Glutamatergic neuron (in vitro differentiated cells): Measurements from ENCODE around the gene CKAP4. TPM values are rescaled to one million over a fixed set of nuclear protein-coding genes. Genes with fewer than 3 reads are reported as not detected.

Experiments used
- DNase-seq: peaks from one replicate; pipeline ENCODE4 v3.0.0; 2022
- H3K27ac Mint-ChIP-seq: one replicate; pipeline ENCODE4 v1.8.0; 2020; ENCODE audit warnings: mild to moderate bottlenecking, mixed read lengths, inconsistent platforms; ENCODE audit not compliant: unreplicated experiment
- H3K27me3 Mint-ChIP-seq: one replicate; pipeline ENCODE4 v1.8.0; 2020; ENCODE audit warnings: mild to moderate bottlenecking, moderate library complexity, mixed read lengths, inconsistent platforms; ENCODE audit not compliant: unreplicated experiment
- H3K36me3 Mint-ChIP-seq: one replicate; pipeline ENCODE4 v1.8.0; 2020; ENCODE audit warnings: mild to moderate bottlenecking, mixed read lengths, inconsistent platforms; ENCODE audit not compliant: unreplicated experiment
- H3K4me1 Mint-ChIP-seq: one replicate; pipeline ENCODE4 v1.8.0; 2020; ENCODE audit warnings: mild to moderate bottlenecking, low read depth, mixed read lengths, inconsistent platforms; ENCODE audit not compliant: unreplicated experiment
- H3K4me3 Mint-ChIP-seq: one replicate; pipeline ENCODE4 v1.8.0; 2020; ENCODE audit warnings: mild to moderate bottlenecking, mixed read lengths, inconsistent platforms; ENCODE audit not compliant: unreplicated experiment
- H3K9me3 Mint-ChIP-seq: one replicate; pipeline ENCODE4 v1.8.0; 2020; ENCODE audit warnings: mild to moderate bottlenecking, moderate library complexity, mixed read lengths, inconsistent platforms; ENCODE audit not compliant: unreplicated experiment
- total RNA-seq: library from RNA; stranded (reverse); fragmentation: NEBNext Ultra II Directional; extraction: Animal tissue kit (Norgen Biotek cat#: 25700); gene quantifications from one replicate; pipeline ENCODE4 v1.2.1, GENCODE V29; 2021; ENCODE audit not compliant: unreplicated experiment
- TF ChIP-seq, protein P1 (sequence below): fragments of 200-600 bp; sonication (generic); IDR thresholded peaks from one replicate; pipeline ENCODE4 v1.5.0; 2021; ENCODE audit not compliant: partially characterized antibody, unreplicated experiment

CKAP4 gene
- total RNA-seq, 1 donor from 2014 or later, result 87.0 TPM

DNA sequence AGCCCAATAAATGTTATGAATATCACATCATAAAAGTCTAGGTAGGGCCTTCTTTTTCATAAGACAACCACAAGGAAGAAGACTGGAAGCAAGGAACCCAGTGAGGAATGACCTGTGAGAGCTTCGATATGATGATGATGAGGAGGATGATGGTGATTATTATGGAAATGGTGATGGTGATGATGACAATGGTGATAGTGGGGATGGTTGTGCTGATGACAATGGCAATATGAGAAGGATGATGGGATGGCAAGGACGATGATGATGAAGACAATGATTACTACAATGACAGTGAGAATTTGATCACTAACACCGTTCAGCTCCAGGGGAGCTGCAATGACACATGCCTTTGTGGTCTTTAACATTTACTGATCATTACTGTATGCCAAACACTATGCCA lies 7.7 kb upstream of the CKAP4 start:
- no peak overlapping the region for H3K27ac Mint-ChIP-seq
- peaks cover 6% of the 10 kb centered on the region for H3K27me3 Mint-ChIP-seq
- TF ChIP-seq, protein P1, sequence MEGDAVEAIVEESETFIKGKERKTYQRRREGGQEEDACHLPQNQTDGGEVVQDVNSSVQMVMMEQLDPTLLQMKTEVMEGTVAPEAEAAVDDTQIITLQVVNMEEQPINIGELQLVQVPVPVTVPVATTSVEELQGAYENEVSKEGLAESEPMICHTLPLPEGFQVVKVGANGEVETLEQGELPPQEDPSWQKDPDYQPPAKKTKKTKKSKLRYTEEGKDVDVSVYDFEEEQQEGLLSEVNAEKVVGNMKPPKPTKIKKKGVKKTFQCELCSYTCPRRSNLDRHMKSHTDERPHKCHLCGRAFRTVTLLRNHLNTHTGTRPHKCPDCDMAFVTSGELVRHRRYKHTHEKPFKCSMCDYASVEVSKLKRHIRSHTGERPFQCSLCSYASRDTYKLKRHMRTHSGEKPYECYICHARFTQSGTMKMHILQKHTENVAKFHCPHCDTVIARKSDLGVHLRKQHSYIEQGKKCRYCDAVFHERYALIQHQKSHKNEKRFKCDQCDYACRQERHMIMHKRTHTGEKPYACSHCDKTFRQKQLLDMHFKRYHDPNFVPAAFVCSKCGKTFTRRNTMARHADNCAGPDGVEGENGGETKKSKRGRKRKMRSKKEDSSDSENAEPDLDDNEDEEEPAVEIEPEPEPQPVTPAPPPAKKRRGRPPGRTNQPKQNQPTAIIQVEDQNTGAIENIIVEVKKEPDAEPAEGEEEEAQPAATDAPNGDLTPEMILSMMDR, result no peak
- H3K4me1 Mint-ChIP-seq, result peaks cover 16% of the 10 kb centered on the region
- no peak for DNase-seq
- H3K9me3 Mint-ChIP-seq, result peaks cover 7% of the 10 kb centered on the region
- no peak overlapping the region for H3K4me3 Mint-ChIP-seq
- H3K36me3 Mint-ChIP-seq, result peaks cover 5% of the 10 kb centered on the region

DNA sequence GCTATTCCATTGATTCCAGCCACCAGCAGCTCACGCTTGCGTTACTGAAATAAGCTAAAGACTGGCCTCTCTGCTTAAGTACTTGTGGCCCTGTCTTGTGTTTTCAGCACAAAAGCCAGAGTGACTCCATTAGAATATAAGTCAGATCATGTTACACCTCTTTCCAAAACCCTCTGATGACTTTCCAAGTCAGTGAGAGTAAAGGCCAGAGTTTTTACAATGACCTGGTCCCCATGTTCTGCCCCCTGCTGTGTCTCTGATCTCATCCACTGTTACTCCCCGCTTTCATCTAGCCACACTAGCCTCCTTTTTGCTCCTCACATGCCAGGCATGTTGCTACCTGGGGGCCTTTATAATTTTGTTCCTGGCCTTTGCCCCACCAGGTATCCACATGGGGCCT lies 6.9 kb upstream of the CKAP4 start:
- Mint-ChIP-seq H3K9me3 (peaks cover 7% of the 10 kb centered on the region), H3K36me3 (peaks cover under 1% of the 10 kb centered on the region)
- DNase-seq, result no peak

DNA sequence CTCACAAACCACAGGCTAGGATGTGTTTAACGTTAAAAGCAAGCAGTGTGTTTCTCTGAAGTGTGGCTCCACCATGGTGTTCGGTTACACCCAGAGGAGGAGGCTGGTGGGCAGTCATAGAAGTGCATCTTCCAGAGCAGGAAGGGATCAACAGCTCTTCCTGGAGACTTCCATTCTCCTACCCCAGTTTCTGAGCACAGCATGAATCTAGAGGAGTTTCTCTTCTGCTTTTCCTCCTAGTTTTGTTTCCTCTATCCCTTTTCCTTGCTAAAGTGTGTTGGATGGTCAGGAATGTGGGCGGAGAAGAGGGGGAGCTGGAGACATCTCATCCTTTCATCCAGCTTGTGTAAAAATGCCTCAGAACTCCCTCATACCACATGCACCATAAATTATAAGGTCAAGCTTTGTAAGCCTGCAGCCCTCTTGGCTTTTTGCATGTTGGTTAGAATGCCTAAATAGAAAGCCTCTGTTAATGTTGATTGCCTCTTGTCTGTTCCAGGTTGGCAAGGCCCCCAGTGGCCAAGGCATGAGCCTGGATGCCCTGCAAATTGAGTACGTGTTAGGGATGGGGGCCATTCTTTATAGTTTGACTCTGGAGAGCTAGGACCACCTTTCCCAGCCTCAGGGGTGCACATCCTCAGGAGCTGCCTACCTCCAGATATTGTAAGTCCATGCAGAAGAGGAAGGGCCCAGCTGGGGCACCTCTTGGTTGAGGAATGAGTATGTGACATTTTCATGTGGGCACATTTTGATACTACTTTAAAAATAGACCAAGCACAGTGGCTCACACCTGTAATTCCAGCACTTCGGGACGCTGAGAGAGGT lies 4.0 kb upstream of the CKAP4 start:
- H3K4me1 Mint-ChIP-seq, result peaks cover 24% of the 10 kb centered on the region
- peaks cover 17% of the 10 kb centered on the region for H3K9me3 Mint-ChIP-seq
- TF ChIP-seq, protein P1, result no peak
- DNase-seq, result no peak
- H3K4me3 Mint-ChIP-seq, result peak overlapping the region; percentile 25
- H3K27me3 Mint-ChIP-seq, result peaks cover 6% of the 10 kb centered on the region
- peak overlapping the region; percentile 82 for H3K27ac Mint-ChIP-seq
- H3K36me3 Mint-ChIP-seq, result no peaks in the 10 kb centered on the region

More for the DNA sequence above, 6.9 kb upstream of the CKAP4 start:
- TF ChIP-seq, protein P1, result no peak
- Mint-ChIP-seq H3K4me1 (peaks cover 18% of the 10 kb centered on the region), H3K27me3 (peaks cover 6% of the 10 kb centered on the region), H3K4me3 (no peak overlapping the region), H3K27ac (no peak overlapping the region)

DNA sequence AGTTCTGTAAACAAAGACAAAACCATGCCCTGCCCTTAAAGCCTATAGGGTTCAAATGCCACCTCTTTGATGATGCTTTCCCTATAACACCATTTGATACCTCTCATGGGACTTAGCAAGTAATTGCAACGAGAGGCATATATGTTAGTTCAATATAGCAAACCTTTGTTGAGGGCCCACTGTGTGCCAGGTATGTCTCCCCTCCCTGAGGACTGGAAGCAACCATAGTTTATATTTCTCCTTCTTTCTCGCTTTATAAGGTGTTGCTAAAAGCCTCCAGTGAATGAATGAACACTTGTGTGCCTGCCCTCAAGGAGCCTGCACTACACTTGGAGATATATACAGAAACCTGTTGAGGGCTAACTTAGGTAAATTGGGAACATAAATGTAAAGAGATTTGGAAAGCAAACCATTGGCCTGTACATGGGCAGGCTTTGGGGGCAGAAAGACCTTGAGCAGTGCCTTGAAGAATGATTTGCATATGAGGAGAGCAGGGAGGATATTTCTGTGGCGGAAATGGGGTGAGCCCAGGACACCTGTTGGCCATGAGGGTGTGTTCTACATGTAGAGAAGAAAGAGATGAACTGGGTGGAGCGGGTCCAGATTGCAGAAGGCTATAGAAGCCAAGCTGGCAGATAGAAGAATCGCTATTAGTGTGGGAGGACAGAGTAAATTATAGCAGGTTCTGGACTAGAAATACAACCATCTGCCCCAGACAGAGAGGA lies 1.8 kb upstream of the CKAP4 start:
- Mint-ChIP-seq H3K27ac (peak overlapping the region; percentile 49), H3K27me3 (peaks cover 6% of the 10 kb centered on the region), H3K4me3 (peak overlapping the region; percentile 87), H3K4me1 (peaks cover 27% of the 10 kb centered on the region), H3K9me3 (peaks cover 17% of the 10 kb centered on the region), H3K36me3 (no peaks in the 10 kb centered on the region)
- TF ChIP-seq, protein P1, result no peak
- DNase-seq, result no peak

DNA sequence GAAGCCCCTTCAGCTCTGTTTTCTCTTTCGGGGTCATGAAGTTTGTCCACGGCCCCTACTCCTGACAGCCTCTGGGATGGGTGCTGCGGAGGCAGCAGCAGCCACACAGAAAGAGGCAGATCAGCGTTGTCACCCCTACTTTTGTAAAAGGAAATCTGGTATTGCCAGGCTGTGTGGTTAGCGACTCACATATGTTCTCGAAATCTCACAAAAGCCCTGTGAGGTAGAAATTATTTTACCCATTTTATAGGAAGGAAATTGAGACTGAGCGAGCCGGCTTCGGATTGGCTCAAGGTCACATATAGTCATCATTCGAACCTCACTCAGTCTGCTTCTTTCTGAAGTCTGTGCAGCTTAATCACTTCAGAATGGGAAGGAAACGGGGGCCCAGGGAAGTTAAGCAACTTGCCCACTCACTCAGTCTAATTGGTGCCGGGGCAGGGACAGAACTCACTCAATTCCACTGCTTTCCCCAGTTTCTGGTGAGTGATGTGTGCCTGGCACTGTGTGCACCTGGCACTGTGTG lies 1.1 kb upstream of the CKAP4 start:
- Mint-ChIP-seq H3K9me3 (peaks cover 17% of the 10 kb centered on the region), H3K27ac (peak overlapping the region; percentile 82), H3K36me3 (no peaks in the 10 kb centered on the region), H3K27me3 (peaks cover 6% of the 10 kb centered on the region), H3K4me1 (peaks cover 27% of the 10 kb centered on the region), H3K4me3 (peak overlapping the region; percentile 87)
- DNase-seq, result no peak
- TF ChIP-seq, protein P1, result no peak
